HEK293T (cell line): ENCODE results near the gene TYK2.

Experiments
- CTCF ChIA-PET: fragments of 350-600 bp; formaldehyde crosslinking; extraction: SDS; loops from one replicate; lab custom pipeline; 2021; ENCODE audit warnings: antibody characterized with exemption, inconsistent platforms; lab: Yijun Ruan, JAX
- POLR2A ChIA-PET: fragments of 350-600 bp; formaldehyde crosslinking; extraction: SDS; loops from one replicate; lab custom pipeline; 2020; ENCODE audit warnings: antibody characterized with exemption, inconsistent platforms; lab: Yijun Ruan, JAX
- DNase-seq: peaks from one replicate; pipeline ENCODE4 v3.0.0; 2012; ENCODE audit warnings: mixed read lengths; ENCODE audit errors: extremely low spot score
- ARNT ChIP-seq: fragments of 450-650 bp; IDR thresholded peaks from 2 replicates; pipeline ENCODE4 v1.6.1; 2017; ENCODE audit warnings: mild to moderate bottlenecking
- BHLHE40 ChIP-seq: fragments of 450-650 bp; IDR thresholded peaks from 2 replicates; pipeline ENCODE4 v1.6.1; 2016; ENCODE audit warnings: mild to moderate bottlenecking, moderate library complexity, borderline replicate concordance
- CTBP1 ChIP-seq: fragments of 450-650 bp; IDR thresholded peaks from 2 replicates; pipeline ENCODE4 v1.6.1; 2016; ENCODE audit warnings: borderline replicate concordance
- ELF4 ChIP-seq: fragments of 450-650 bp; IDR thresholded peaks from 2 replicates; pipeline ENCODE4 v1.6.1; 2017; ENCODE audit warnings: antibody characterized with exemption
- FOXA1 ChIP-seq: fragments of 450-650 bp; IDR thresholded peaks from 2 replicates; pipeline ENCODE4 v1.6.1; 2016; ENCODE audit warnings: mild to moderate bottlenecking
- FOXK2 ChIP-seq: fragments of 450-650 bp; IDR thresholded peaks from 2 replicates; pipeline ENCODE4 v1.6.1; 2016; ENCODE audit warnings: mild to moderate bottlenecking
- FOXM1 ChIP-seq: fragments of 450-650 bp; IDR thresholded peaks from 2 replicates; pipeline ENCODE4 v1.6.1; 2017; ENCODE audit warnings: mild to moderate bottlenecking, borderline replicate concordance
- HDGF ChIP-seq: fragments of 450-650 bp; IDR thresholded peaks from 2 replicates; pipeline ENCODE4 v1.6.1; 2017; ENCODE audit warnings: antibody characterized with exemption, borderline replicate concordance
- L3MBTL2 ChIP-seq: fragments of 450-650 bp; conservative IDR thresholded peaks from 2 replicates; pipeline ENCODE4 v1.6.1; 2016; ENCODE audit warnings: mild to moderate bottlenecking
- LEF1 ChIP-seq: fragments of 450-650 bp; IDR thresholded peaks from 2 replicates; pipeline ENCODE4 v1.6.1; 2017; ENCODE audit warnings: mild to moderate bottlenecking, borderline replicate concordance
- NFRKB ChIP-seq: fragments of 450-650 bp; IDR thresholded peaks from 2 replicates; pipeline ENCODE4 v1.6.1; 2016; ENCODE audit warnings: mild to moderate bottlenecking, moderate library complexity
- SP1 ChIP-seq: fragments of 450-650 bp; IDR thresholded peaks from 2 replicates; pipeline ENCODE4 v1.6.1; 2017
- SUZ12 ChIP-seq: fragments of 450-650 bp; IDR thresholded peaks from 2 replicates; pipeline ENCODE4 v1.6.1; 2016; ENCODE audit warnings: mild to moderate bottlenecking
- TARDBP ChIP-seq: fragments of 450-650 bp; IDR thresholded peaks from 2 replicates; pipeline ENCODE4 v1.6.1; 2016
- ZNF384 ChIP-seq: fragments of 450-650 bp; IDR thresholded peaks from 2 replicates; pipeline ENCODE4 v1.6.1; 2016
- TF ChIP-seq, protein P1 (sequence below): fragments of 450-650 bp; IDR thresholded peaks from 2 replicates; pipeline ENCODE4 v1.6.1; 2016

Gene TYK2

DNA sequence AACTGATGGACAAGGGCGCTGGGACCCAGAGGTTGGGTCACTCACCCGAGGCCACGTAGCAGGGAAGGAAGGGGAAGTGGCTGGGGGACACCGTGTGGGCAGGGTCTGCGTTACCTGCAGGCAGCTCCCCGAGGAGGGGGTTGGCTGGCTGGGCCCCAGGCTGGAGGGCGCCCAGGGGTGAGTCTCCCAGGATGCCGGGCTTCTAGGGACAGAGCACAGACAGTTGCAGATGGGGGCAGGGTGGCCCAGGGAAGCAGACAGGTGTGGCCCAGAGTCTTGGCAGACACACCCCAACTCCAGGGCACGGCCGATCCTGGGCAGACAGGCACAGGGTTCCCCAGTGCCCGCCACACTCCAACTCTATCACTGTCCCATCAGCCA lies 59.0 kb downstream of the TYK2 start:
- no peak for DNase-seq
- ChIA-PET POLR2A (interaction anchor here (4.9 kb wide), 1 partner anchor 13 kb away, joined by 15 read pairs; the partner anchor contains the start of gene RAVER1), CTCF (no interaction called here)
- no peak for TF ChIP-seq SUZ12
- TF ChIP-seq L3MBTL2: no peak

DNA sequence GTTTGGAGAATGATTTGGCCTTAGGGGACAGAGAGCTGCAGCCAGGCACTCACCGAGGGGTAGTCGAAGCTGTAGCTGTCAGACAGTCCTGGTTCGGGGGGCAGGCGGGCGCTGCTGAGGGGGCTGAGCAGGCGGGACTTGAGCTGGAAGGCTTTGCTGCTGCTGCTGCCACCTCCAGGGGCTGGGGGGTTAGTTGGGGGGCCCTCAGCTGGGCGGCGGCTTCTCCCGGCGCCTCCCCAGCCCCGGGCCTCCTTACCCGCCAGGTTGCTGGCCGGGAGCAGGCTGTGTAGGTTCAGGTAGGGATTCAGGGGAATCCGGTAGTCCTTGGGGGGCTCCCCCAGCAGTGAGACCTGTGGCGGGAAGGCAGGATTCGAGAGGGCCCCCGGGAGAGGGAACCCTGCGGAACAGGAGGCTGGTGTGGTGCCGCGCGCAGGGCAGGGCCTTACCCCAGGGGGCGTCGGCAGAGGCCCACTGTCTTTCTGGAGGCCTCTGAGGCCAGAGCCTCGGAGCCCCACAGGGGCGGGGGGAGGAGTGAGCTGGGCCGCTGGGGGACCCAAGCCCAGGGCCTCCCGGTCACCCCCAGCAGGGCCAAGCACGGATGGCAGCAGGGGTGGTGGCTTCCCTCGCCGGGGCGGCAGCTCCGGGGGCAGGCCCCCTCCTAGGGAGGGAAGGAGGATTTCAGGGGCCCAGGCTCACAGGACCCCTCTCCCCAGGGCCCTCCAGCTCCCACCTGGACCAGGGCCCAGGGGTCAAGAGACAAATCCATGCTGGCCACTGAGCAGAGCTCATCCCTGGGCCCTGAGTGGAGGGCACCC lies 59.6 kb downstream of the TYK2 start:
- ChIA-PET POLR2A (interaction anchor here (4.9 kb wide), 1 partner anchor 13 kb away, joined by 15 read pairs; the partner anchor contains the start of gene RAVER1), CTCF (no interaction called here)
- no peak for DNase-seq
- TF ChIP-seq FOXK2: no peak
- no peak for TF ChIP-seq TARDBP
- no peak for TF ChIP-seq ZNF384
- no peak for TF ChIP-seq HDGF
- TF ChIP-seq SP1: no peak
- TF ChIP-seq, protein P1, sequence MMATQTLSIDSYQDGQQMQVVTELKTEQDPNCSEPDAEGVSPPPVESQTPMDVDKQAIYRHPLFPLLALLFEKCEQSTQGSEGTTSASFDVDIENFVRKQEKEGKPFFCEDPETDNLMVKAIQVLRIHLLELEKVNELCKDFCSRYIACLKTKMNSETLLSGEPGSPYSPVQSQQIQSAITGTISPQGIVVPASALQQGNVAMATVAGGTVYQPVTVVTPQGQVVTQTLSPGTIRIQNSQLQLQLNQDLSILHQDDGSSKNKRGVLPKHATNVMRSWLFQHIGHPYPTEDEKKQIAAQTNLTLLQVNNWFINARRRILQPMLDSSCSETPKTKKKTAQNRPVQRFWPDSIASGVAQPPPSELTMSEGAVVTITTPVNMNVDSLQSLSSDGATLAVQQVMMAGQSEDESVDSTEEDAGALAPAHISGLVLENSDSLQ: no peak
- TF ChIP-seq CTBP1: no peak
- TF ChIP-seq LEF1: no peak
- TF ChIP-seq ELF4: no peak
- TF ChIP-seq NFRKB: no peak
- no peak for TF ChIP-seq FOXM1
- TF ChIP-seq BHLHE40: no peak
- no peak for TF ChIP-seq L3MBTL2
- TF ChIP-seq FOXA1: no peak

DNA sequence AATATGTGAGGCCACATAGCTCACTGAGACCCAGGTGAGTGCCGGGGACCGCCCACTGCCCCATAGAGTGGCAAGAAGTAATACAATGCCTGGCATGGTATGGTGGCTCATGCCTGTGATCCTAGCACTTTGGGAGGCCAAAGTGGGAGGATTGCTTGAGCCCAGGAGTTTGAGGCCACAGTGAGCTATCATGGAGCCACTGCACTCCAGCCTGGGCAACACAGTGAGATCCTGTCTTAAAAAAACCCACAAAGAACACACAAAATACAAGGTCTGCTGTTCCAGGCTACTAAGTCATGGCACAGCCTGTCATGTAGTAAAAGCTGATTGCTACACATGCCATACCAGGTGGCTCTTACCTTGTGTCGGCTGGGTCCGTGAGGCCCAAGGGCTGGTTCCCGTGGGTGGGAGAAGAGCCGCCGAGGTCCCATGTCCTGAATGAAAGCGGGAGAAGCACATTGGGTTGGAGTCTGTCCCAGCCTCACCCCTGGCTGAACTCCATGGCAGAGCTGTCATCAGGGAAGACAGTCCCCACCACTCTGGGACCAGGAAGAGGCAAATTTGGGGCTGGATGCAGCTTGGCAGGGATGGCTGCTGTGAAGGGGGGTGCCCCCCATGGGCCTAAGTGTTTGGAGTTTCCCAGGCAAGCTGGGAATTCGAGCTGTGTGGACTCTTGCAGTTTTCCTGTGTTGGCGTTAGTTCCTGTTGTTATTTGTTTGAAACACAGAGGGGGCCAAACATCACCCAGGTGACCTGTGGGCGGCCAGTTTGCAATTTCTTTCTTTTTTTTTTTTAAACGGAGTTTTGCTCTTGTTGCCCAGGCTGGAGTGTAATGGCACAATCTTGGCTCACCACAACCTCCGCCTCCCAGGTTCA lies 61.3 kb downstream of the TYK2 start:
- no peak for DNase-seq
- ChIA-PET POLR2A (interaction anchor here (1.1 to 2.2 kb wide), 2 partner anchors 11 to 30 kb away, joined by 3 to 7 read pairs; partner anchors contain the start of gene ICAM5), CTCF (no interaction called here)
- TF ChIP-seq BHLHE40 (no peak), SUZ12 (no peak), NFRKB (no peak), ELF4 (no peak), FOXA1 (no peak), FOXK2 (no peak), FOXM1 (no peak), CTBP1 (no peak), ZNF384 (no peak), TARDBP (no peak), ARNT (no peak)
- TF ChIP-seq, protein P1: no peak

DNA sequence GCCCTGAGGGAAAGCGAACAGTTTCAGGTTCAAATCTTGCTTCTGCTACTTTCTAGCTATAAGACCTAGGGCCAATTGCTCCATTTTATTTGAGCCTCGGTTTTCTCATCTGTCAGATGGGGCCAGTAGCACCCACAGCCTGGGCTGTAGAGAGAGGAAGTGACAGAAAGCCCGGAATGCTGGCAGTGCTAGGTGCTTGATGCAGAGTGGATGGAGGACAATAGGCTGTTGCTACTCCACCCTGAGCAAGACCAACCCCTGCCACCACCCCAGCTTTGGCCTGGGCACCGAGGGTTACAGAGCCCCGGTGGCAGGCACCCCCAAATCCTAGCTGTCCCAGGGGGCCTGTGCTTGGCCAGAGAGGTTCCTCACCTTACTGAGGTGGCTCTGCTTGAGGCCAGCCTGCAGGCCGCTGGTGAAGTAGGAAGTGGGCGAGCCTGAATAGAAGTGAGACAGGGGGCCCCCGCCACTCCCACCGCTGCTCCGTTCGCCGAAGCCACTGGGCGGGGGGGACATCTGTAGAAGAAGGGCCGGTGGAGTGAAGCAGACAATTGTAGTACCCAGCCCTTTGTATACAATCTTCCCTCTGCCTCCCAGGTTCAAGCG lies 62.4 kb downstream of the TYK2 start:
- ChIA-PET CTCF (interaction anchor here (1.1 kb wide), 1 partner anchor 71 kb away, joined by 3 read pairs; no protein-coding TSS in a partner anchor), POLR2A (interaction anchor here (1.1 to 2.2 kb wide), 4 partner anchors 12 to 62 kb away, joined by 3 to 7 read pairs (median 6); partner anchors contain the start of genes ICAM5, RAVER1 and TYK2)
- DNase-seq: no peak
- TF ChIP-seq ZNF384 (no peak), BHLHE40 (no peak), SUZ12 (no peak), TARDBP (no peak), ARNT (no peak), ELF4 (no peak), SP1 (no peak), NFRKB (no peak), FOXM1 (no peak), LEF1 (no peak), HDGF (no peak), FOXK2 (no peak), CTBP1 (no peak), FOXA1 (no peak)
- TF ChIP-seq, protein P1: no peak
